HG03520 (cell line): ENCODE results near the gene CHD2.

Source experiments
- ATAC-seq: cut with Tn5 transposase; IDR thresholded peaks from one replicate; pipeline ENCODE4 v1.9.1; 2021; ENCODE audit warnings: mild to moderate bottlenecking, moderate library complexity; ENCODE audit not compliant: unreplicated experiment

Gene CHD2

GRCh38 chr15:92928225-92928750 is 28.2 kb downstream of the CHD2 start:
- ATAC-seq: no peak

- no peak for ATAC-seq
Observed at GRCh38 chr15:92929002-92929401, 28.9 kb downstream of the CHD2 start.

GRCh38 chr15:92930054-92930621 is 30.0 kb downstream of the CHD2 start:
- no peak for ATAC-seq

GRCh38 chr15:92930776-92931175 is 30.7 kb downstream of the CHD2 start:
- ATAC-seq: no peak

GRCh38 chr15:92932946-92933649 is 33.0 kb downstream of the CHD2 start:
- ATAC-seq: no peak

GRCh38 chr15:92933831-92934230 is 33.7 kb downstream of the CHD2 start:
- ATAC-seq: no peak

GRCh38 chr15:92934716-92935115 is 34.6 kb downstream of the CHD2 start:
- ATAC-seq: no peak

DNA sequence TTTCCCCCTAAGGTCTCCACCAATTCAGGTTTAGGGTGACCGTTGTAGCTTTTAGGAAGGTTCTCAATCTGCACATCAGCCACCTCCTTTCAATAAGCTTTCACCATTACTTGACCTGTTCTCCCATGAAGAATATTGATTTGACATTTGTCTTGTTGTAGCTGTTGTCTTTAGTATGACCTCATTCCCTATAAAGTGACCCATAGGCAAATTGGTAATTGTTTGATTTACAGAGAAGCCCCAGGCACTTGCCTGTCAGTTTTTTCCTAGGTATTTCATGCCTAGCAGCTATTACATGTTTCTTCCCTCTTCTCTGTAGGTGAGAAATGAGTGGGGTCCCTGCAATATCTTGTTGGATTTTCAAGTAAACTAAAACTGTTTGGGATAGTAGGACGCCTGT is 36.0 kb downstream of the CHD2 start:
- no peak for ATAC-seq

GRCh38 chr15:92936693-92937092 is 36.6 kb downstream of the CHD2 start:
- no peak for ATAC-seq

GRCh38 chr15:92937901-92938300 is 37.8 kb downstream of the CHD2 start:
- no peak for ATAC-seq

DNA sequence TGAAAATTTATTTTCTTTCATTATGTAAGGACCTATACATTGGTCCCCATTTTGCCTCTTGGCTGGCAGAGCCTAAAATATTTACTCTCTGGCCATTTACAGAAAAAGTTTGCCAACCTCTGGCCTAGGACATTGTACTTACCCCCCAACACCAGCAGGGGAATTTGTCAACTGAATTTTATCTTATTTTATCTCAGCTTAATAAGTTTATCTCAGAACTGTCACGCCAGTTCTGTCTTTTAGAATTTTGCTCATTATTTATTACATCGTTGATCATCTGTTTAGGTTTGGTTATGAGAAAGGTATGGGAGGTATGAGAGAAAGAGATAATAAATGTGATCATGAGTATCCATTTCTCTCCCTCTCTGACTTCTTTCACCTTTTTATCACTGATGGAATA is 38.3 kb downstream of the CHD2 start:
- ATAC-seq: no peak

GRCh38 chr15:92941668-92942067 is 41.5 kb downstream of the CHD2 start:
- no peak for ATAC-seq

DNA sequence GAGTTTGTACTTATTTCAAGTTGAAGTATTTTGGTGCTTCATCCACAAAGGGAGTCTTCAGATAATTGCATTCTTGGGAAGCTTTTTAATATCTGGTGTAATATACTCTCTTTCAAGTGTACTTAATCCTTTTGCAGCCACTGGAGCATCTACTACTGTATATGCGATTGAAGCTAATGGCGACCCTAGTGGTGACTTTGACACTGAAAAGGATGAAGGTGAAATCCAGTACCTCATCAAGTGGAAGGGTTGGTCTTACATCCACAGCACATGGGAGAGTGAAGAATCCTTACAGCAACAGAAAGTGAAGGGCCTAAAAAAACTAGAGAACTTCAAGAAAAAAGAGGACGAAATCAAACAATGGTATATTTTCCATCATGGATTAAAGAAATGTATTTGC is 42.6 kb downstream of the CHD2 start:
- ATAC-seq: no peak

GRCh38 chr15:92943581-92943980 is 43.5 kb downstream of the CHD2 start:
- no peak for ATAC-seq

DNA sequence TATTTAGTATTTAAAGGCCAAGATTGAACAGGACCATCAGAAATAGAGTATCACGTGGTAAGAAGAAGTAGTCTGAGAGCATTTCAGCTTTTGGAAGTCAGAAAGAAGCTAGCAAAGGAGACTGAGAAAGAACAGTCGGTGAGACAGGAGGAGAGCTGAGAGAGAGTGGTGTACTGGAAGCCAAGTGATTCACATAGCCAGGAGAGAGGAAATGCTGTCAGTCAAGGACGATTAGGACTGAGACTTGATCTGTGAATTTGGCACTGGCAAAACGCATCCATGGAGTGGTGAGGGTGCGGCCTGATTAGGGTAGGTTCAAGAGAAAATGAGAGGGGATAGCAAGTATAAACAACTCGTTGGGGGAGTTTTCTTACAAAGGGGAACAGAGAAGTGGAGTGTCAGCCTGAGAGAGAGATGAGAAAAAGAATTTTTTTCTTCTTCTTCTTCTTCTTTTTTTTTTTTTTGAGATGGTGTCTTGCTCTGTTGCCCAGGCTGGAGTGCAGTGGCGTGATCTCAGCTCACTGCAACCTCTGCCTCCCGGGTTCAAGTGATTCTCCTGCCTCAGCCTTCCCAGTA is 44.9 kb downstream of the CHD2 start:
- ATAC-seq: no peak

DNA sequence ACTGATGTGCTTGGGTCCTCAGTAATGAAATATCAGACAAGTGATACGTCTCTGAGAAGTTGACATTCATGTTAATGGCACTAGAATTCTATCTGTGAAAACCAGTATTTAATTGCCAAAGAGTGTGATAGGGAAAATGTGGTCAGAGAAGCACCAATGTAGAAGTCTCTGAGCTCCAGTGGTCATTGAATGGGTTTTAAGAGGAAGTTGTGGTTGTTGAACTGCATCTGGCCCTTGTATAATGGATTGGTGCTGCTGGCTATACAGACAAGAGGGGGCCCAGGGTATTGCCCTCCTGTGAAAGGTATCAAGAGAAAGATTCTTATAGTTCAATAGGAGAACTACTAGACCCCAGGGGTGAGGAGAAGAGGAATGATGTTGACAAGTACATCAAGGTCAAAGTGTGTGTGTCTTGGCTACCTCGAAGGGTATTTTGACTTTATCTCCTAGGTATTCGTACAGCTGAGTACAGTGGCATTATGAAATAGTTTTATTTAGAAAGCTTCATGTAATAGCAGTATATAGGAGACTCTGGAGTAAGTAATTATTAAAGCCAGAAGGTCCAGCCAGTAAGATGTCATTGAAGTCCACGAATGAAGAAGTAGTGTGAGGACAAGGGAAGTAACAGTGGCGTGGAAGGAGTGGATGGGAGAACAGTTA is 47.1 kb downstream of the CHD2 start:
- ATAC-seq: no peak

- no peak for ATAC-seq
Observed at GRCh38 chr15:92949604-92950249, 49.6 kb downstream of the CHD2 start.

GRCh38 chr15:92951800-92952457 is 51.8 kb downstream of the CHD2 start:
- ATAC-seq: no peak

DNA sequence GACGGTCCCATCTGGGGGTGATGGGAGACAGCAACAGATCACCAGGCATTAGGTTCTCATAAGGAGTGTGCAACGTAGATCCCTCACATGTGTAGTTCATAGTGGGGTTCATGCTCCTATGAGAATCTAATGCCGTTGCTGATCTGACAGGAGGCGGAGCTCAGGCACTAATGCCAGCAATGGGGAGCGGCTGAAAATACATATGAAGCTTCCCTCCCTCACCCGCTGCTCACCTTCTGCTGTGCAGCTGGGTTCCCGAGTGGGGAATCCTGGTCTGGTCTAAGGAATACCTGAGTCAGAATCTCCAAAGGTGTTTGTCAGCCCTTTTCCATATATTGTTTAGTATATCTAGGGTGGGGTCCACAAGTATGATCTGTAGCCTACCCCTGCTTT is 52.3 kb downstream of the CHD2 start:
- ATAC-seq: no peak

DNA sequence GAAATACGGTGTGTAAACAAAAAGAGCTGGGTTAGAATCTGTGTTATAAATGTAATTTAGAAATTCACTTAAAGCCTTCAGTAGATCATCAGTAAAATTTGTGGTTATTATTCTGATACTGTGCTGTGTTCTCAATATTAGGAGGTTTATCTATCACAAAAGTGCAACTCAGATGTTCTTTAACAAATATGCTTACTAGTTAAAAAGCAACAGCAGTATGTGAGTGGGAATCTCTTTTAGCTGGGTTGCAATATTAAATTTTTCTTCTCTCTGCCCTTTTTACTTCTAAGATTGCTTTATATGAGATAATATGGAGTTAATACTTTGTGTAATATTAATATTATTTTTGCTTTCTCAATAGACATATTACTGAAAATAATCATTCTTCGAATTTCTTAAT is 53.4 kb downstream of the CHD2 start:
- no peak for ATAC-seq

DNA sequence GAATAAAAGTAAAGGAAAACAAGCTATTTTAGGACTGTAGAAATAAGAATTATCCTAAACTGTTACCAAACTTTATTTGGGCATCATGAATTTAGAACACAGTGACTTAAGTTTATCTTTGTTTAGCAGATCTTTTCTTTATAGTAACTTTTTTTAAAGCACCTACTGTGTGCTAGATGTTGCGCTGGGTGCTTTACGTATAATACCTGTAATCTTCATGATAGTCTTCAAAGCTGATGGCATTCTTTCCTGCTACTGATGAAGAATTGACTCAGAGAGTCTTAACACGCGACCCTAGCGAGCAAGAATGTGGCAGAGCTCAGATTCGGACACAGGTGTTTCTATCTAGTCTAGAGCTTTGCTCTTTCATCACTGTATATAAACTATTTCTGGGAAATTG is 53.9 kb downstream of the CHD2 start:
- ATAC-seq: no peak
